ENCODE measurements around the gene FRMD1. TPM values are rescaled to one million over a fixed set of nuclear protein-coding genes. Genes with fewer than 3 reads are reported as not detected.

Gene FRMD1
- total and polyA plus RNA-seq, 2 donors (not counting 3 experiments of a cell fraction or from before 2014, with no cell fraction given), result not detected

DNA sequence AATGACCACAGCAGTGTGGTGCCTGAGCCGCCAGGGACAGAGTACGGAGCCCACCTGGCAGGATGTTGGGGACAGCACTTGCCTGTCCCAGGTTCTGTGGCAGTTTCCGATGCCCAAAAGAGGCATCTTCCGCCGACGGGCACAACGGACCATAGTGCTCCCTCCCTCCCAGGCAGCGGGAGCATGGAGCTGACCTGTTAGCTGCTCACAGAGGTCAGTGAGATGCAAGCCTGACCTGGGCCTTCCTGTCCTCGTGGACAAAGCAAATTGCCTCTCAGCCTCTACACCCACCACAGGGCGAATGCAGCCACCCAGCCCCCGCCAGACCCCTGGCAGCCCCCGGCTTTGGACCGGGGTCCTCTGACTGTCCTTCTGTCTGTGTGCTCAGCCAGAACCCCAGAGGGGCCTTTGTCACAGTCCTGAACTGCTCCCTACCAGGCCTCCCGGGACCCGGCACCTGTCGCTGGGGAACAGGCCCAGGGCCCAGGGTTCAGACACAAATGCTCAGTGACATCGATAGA is 16.2 kb upstream of the FRMD1 start:
- intact Hi-C loops (cut with micrococcal nuclease) (no loop called here), dilution Hi-C loops (cut with MboI; ENCODE audit: extremely low pct_ligation_motif_present, low sequenced_read_pairs) (no loop called here)
- H3K4me1 ChIP-seq (ENCODE audit: control insufficient read depth, extremely low read depth, insufficient read depth, low read length), result no peaks in the 10 kb centered on the region
- no peak for FAIRE-seq
- no peaks in the 10 kb centered on the region for H3K9me1 ChIP-seq (replicated peaks; ENCODE audit: control insufficient read depth, extremely low read depth, insufficient read depth, low read length)
- H3K4me2 ChIP-seq (ENCODE audit: insufficient read depth, low read length), result no peak overlapping the region
- BruUV-seq (replicated peaks), result no TSS peak
- no peaks in the 10 kb centered on the region for H3K79me2 ChIP-seq (ENCODE audit: control insufficient read depth, insufficient read depth, low read length)
- DNase-seq (ENCODE audit: low read depth, low spot score), result no peak
- TF ChIP-seq, protein P1, sequence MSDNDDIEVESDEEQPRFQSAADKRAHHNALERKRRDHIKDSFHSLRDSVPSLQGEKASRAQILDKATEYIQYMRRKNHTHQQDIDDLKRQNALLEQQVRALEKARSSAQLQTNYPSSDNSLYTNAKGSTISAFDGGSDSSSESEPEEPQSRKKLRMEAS (IDR thresholded peaks at IDR 0.05; ENCODE audit: insufficient read depth, insufficient read length), result no peak
- TF ChIP-seq JUN (IDR thresholded peaks at IDR 0.05; ENCODE audit: borderline replicate concordance, insufficient read depth, insufficient read length, low read depth) (no peak), POLR2AphosphoS5 (IDR thresholded peaks at IDR 0.05; ENCODE audit: insufficient read depth, low read depth, low read length) (no peak), EZH2 (IDR thresholded peaks at IDR 0.05; ENCODE audit: borderline replicate concordance, low read depth, low read length, severe bottlenecking) (no peak), MYC (IDR thresholded peaks at IDR 0.05; ENCODE audit: low read depth, low read length) (no peak), POLR2A (IDR thresholded peaks at IDR 0.05; ENCODE audit: low read depth, low read length) (no peak), FOS (IDR thresholded peaks at IDR 0.05; ENCODE audit: borderline replicate concordance, insufficient read depth, low read length) (no peak), CTCF (IDR thresholded peaks at IDR 0.05; ENCODE audit: extremely low read depth in 1 of 2, insufficient read depth in 1 of 2, low read depth in 1 of 2, low read length in 2 of 2) (no peak), GATA2 (IDR thresholded peaks at IDR 0.05; ENCODE audit: insufficient read depth, insufficient read length, low read depth, low read length) (no peak)
- ChIA-PET POLR2A (no interaction called here), CTCF (no interaction called here)
- no peak overlapping the region for H2AFZ ChIP-seq (ENCODE audit: low read depth, low read length)
- H3K36me3 ChIP-seq (ENCODE audit: control insufficient read depth in 2 of 2, extremely low read depth in 1 of 2, insufficient read depth in 2 of 2, low read length in 2 of 2), result no peaks in the 10 kb centered on the region
- H3K27ac ChIP-seq (ENCODE audit: insufficient read depth, low read depth, low read length), result no peak overlapping the region
- no peak overlapping the region for H3K9ac ChIP-seq (replicated peaks; ENCODE audit: extremely low read depth, insufficient read depth, low read length)
- H3K4me3 ChIP-seq (replicated peaks in 1 of 3; ENCODE audit: insufficient read depth in 1 of 3, low read depth in 1 of 3, low read length in 3 of 3), result no peak overlapping the region
- H3K27me3 ChIP-seq (ENCODE audit: control insufficient read depth in 2 of 2, insufficient read depth in 2 of 2, low read length in 2 of 2), result no peaks in the 10 kb centered on the region
- no peaks in the 10 kb centered on the region for H3K9me3 ChIP-seq (replicated peaks; ENCODE audit: control insufficient read depth, insufficient read depth, low read length)
- H4K20me1 ChIP-seq (replicated peaks; ENCODE audit: control insufficient read depth, extremely low read depth, insufficient read depth, low read length), result no peaks in the 10 kb centered on the region
